ENCODE results near the gene CALML3. TPM values are rescaled to one million over a fixed set of nuclear protein-coding genes. Genes with fewer than 3 reads are reported as not detected.

The CALML3 gene
- total and polyA plus RNA-seq, 4 donors, result 0.02 to 0.11 (median 0.04) TPM; not detected in 1

GRCh38 chr10:5480162-5480941, 44.4 kb upstream of the CALML3 start:
- WGBS, 2 donors, result 91 to 94% methylated on average over 21 of the region's 21 CpGs
- no peak for DNase-seq
- H3K9ac ChIP-seq (ENCODE audit: insufficient read depth in 1 of 2, low read length in 2 of 2), result no peak overlapping the region

GRCh38 chr10:5481121-5481520, 43.6 kb upstream of the CALML3 start:
- TF ChIP-seq CTCF (IDR thresholded peaks at IDR 0.05; ENCODE audit: control extremely low read depth, extremely low read depth), result no peak
- no peaks in the 10 kb centered on the region for H3K9me3 ChIP-seq (ENCODE audit: control insufficient read depth in 4 of 4, insufficient read depth in 3 of 4, low read length in 3 of 4)
- no peaks in the 10 kb centered on the region for H3K4me1 ChIP-seq (ENCODE audit: control insufficient read depth in 5 of 5, insufficient read depth in 5 of 5, low read length in 5 of 5)
- H3K27me3 ChIP-seq (ENCODE audit: control insufficient read depth in 3 of 3, insufficient read depth in 3 of 3, low read length in 2 of 3), result no peaks in the 10 kb centered on the region
- WGBS, 2 donors, result 85 to 94% methylated on average over 12 of the region's 12 CpGs
- DNase-seq (no peak), ATAC-seq (ENCODE audit: insufficient read depth, low FRiP score) (no peak)
- H3K27ac ChIP-seq (ENCODE audit: low read depth in 1 of 2, low read length in 1 of 2), result no peak overlapping the region
- H3K4me3 ChIP-seq, result no peak overlapping the region
- H3K9ac ChIP-seq (ENCODE audit: insufficient read depth in 1 of 2, low read length in 2 of 2), result no peak overlapping the region
- no peaks in the 10 kb centered on the region for H3K36me3 ChIP-seq (ENCODE audit: control insufficient read depth in 4 of 4, insufficient read depth in 4 of 4, low read length in 4 of 4)

More at GRCh38 chr10:5480162-5480941, 44.4 kb upstream of the CALML3 start:
- no peak overlapping the region for H3K4me3 ChIP-seq
- no peak for TF ChIP-seq CTCF (IDR thresholded peaks at IDR 0.05; ENCODE audit: control extremely low read depth, extremely low read depth)
- H3K4me1 ChIP-seq (ENCODE audit: control insufficient read depth in 5 of 5, insufficient read depth in 5 of 5, low read length in 5 of 5), result no peaks in the 10 kb centered on the region
- H3K27me3 ChIP-seq (ENCODE audit: control insufficient read depth in 3 of 3, insufficient read depth in 3 of 3, low read length in 2 of 3), result no peaks in the 10 kb centered on the region
- ATAC-seq (ENCODE audit: insufficient read depth, low FRiP score), result no peak
- no peaks in the 10 kb centered on the region for H3K36me3 ChIP-seq (ENCODE audit: control insufficient read depth in 4 of 4, insufficient read depth in 4 of 4, low read length in 4 of 4)
- no peak overlapping the region for H3K27ac ChIP-seq (ENCODE audit: low read depth in 1 of 2, low read length in 1 of 2)
- H3K9me3 ChIP-seq (ENCODE audit: control insufficient read depth in 4 of 4, insufficient read depth in 3 of 4, low read length in 3 of 4), result no peaks in the 10 kb centered on the region

- H3K36me3 ChIP-seq (ENCODE audit: control insufficient read depth in 4 of 4, insufficient read depth in 4 of 4, low read length in 4 of 4), result no peaks in the 10 kb centered on the region
- no peak overlapping the region for H3K4me3 ChIP-seq
- ATAC-seq (ENCODE audit: insufficient read depth, low FRiP score), result no peak
- TF ChIP-seq CTCF (IDR thresholded peaks at IDR 0.05; ENCODE audit: control extremely low read depth, extremely low read depth), result no peak
- 97 to 99% methylated on average over 9 of the region's 9 CpGs for WGBS, 2 donors
- H3K27me3 ChIP-seq (ENCODE audit: control insufficient read depth in 3 of 3, insufficient read depth in 3 of 3, low read length in 2 of 3), result no peaks in the 10 kb centered on the region
- DNase-seq, result no peak
- H3K27ac ChIP-seq (ENCODE audit: low read depth in 1 of 2, low read length in 1 of 2), result no peak overlapping the region
- H3K4me1 ChIP-seq (ENCODE audit: control insufficient read depth in 5 of 5, insufficient read depth in 5 of 5, low read length in 5 of 5), result peaks cover 0 to 5% (median 0%) of the 10 kb centered on the region in 5 donors
- no peaks in the 10 kb centered on the region for H3K9me3 ChIP-seq (ENCODE audit: control insufficient read depth in 4 of 4, insufficient read depth in 3 of 4, low read length in 3 of 4)
- no peak overlapping the region for H3K9ac ChIP-seq (ENCODE audit: insufficient read depth in 1 of 2, low read length in 2 of 2)
Measured at GRCh38 chr10:5482016-5482415, 42.7 kb upstream of the CALML3 start.

Data from lung (tissue), 12 donors.